Measurements from ENCODE around the gene RCCD1.

RCCD1 gene

DNA sequence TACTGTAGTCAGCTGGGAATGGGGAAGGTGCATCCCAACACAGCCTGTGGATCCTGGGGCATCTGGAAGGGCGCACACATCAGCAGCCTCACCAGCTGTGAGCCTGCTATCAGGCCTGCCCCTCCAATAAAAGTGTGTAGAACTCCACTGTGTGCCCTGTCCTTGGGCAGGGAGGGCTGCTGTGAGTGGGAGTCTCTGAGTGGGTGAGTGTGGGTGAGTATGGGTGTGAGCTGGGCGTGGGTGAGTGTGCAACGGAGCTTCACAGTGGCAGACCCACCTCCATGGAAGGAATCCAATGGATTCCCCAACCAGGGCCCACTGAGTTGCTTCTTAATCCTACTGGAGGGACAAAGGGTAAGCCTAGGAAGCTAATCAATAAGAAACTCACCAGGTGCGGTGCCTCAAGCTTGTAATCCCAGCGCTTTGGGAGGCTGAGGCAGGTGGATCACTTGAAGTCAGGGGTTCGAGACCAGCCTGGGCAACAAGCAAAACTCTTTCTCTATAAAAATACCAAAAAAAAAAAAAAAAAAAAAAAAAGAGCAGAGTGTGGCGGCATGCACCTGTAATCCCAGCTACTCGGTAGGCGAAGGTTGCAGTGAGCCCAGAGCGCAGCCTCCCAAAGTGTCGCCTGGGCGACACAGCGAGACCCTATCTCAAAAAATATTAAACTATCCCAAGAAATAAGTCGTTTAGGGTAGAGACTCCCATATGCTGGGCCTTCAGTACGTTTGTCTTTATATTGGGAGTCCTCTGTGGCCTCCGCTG, 555 bp upstream of the RCCD1 start:
- Histone ChIP-seq H2AFZ (ENCODE audit: low read length) (no peak overlapping the region), H3K9me3 (ENCODE audit: low read length) (no peaks in the 10 kb centered on the region), H3K27me3 (ENCODE audit: insufficient read depth, low read length) (no peaks in the 10 kb centered on the region), H3K4me2 (ENCODE audit: low read length) (peak overlapping the region; percentile 96), H3K79me2 (ENCODE audit: insufficient read depth, low read length) (no peaks in the 10 kb centered on the region), H3K9ac (ENCODE audit: low read length) (peak overlapping the region; percentile 94; the same call in 1 of the 2 replicates), H3K9me2 (ENCODE audit: low read depth, low read length) (no peaks in the 10 kb centered on the region), H3K4me3 (ENCODE audit: low read depth, low read length, poor library complexity, severe bottlenecking) (peak overlapping the region; percentile 66), H3K4me1 (ENCODE audit: insufficient read depth, low read length, severe bottlenecking) (peaks cover 24% of the 10 kb centered on the region), H3K36me3 (ENCODE audit: insufficient read depth, low read length) (peaks cover 42% of the 10 kb centered on the region), H3F3A (ENCODE audit: insufficient read depth, low read length) (no peaks in the 10 kb centered on the region), H4K20me1 (ENCODE audit: insufficient read depth, low read length) (no peaks in the 10 kb centered on the region), H3K27ac (ENCODE audit: low read depth, low read length, poor library complexity, severe bottlenecking) (peak overlapping the region; percentile 98)
- TF ChIP-seq CTCF (IDR thresholded peaks at IDR 0.05; ENCODE audit: low read length) (no peak), EZH2 (IDR thresholded peaks at IDR 0.05; ENCODE audit: borderline replicate concordance, low read length) (no peak)

- Histone ChIP-seq H2AFZ (ENCODE audit: low read length) (no peak overlapping the region), H3K27ac (ENCODE audit: low read depth, low read length, poor library complexity, severe bottlenecking) (peak overlapping the region; percentile 98), H3K4me1 (ENCODE audit: insufficient read depth, low read length, severe bottlenecking) (peaks cover 24% of the 10 kb centered on the region)
Measured at GRCh38 chr15:90955624-90956273, 1.1 kb downstream of the RCCD1 start.

More at GRCh38 chr15:90955624-90956273, 1.1 kb downstream of the RCCD1 start:
- H3K36me3 ChIP-seq (ENCODE audit: insufficient read depth, low read length), result peaks cover 39% of the 10 kb centered on the region; the same call in 1 of the 2 replicates
- no peaks in the 10 kb centered on the region for H3K9me2 ChIP-seq (ENCODE audit: low read depth, low read length)
- no peaks in the 10 kb centered on the region for H4K20me1 ChIP-seq (ENCODE audit: insufficient read depth, low read length)
- H3F3A ChIP-seq (ENCODE audit: insufficient read depth, low read length), result no peaks in the 10 kb centered on the region
- H3K9me3 ChIP-seq (ENCODE audit: low read length), result no peaks in the 10 kb centered on the region
- no peaks in the 10 kb centered on the region for H3K27me3 ChIP-seq (ENCODE audit: insufficient read depth, low read length)
- no peak for TF ChIP-seq CTCF (IDR thresholded peaks at IDR 0.05; ENCODE audit: low read length)
- no peak for TF ChIP-seq EZH2 (IDR thresholded peaks at IDR 0.05; ENCODE audit: borderline replicate concordance, low read length)
- H3K4me3 ChIP-seq (ENCODE audit: low read depth, low read length, poor library complexity, severe bottlenecking), result peak overlapping the region; percentile 66
- no peaks in the 10 kb centered on the region for H3K79me2 ChIP-seq (ENCODE audit: insufficient read depth, low read length)
- H3K9ac ChIP-seq (ENCODE audit: low read length), result peak overlapping the region; percentile 94
- H3K4me2 ChIP-seq (ENCODE audit: low read length), result peak overlapping the region; percentile 96
